Epithelial cell of proximal tubule (primary cell): Measurements from ENCODE around the gene ULK4. TPM values are rescaled to one million over a fixed set of nuclear protein-coding genes. Genes with fewer than 3 reads are reported as not detected.
"Not testable (repeated sequence)": the region's sequence is repeated elsewhere in the genome, so short reads cannot be mapped to it uniquely, and the experiment has no call there.

Source experiments
- DNase-seq: peaks from one replicate; pipeline ENCODE4 v3.0.0-alpha.2; 2011; ENCODE audit warnings: low read depth
- H3K4me3 ChIP-seq: 2 replicates; pipeline ENCODE4 v1.5.1; 2011; ENCODE audit warnings: low read depth, mild to moderate bottlenecking, low read length
- CTCF ChIP-seq: conservative IDR thresholded peaks from 2 replicates; pipeline ENCODE4 v1.5.1; 2012; ENCODE audit warnings: low read depth, mild to moderate bottlenecking, low read length
- total RNA-seq: library from RNA; depleted of rRNA; stranded (reverse); fragments of >200 nt; gene quantifications from 2 replicates; pipeline ENCODE4 v1.2.3, GENCODE V29; 2015

Gene ULK4
- total RNA-seq, 1 donor from 2014 or later, result 2.2 TPM

- no peak overlapping the region for H3K4me3 ChIP-seq
- TF ChIP-seq CTCF, result no peak
- no peak for DNase-seq
These were observed 504.7 kb downstream of the ULK4 start for GRCh38 chr3:41457176-41457575.

DNA sequence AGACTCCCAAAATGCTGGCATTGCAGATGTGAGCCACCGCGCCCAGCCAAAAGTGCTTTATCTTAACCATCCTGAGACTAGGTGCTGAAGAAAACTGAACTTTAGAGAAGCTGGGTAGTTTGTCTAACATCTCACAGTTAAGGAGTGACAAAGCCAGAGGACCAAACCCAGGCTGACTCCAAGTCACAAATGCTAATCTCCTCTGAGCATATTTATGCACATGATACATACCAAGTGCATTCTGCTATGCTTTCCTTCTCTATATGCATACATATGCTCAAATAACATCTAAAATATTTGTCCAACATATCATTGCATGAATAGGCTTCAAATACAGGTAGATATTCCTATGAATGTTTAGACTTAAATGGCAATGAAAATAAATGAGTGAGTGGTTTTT lies 505.7 kb downstream of the ULK4 start:
- no peak for TF ChIP-seq CTCF
- DNase-seq, result no peak
- H3K4me3 ChIP-seq, result no peak overlapping the region

GRCh38 chr3:41453618-41454017 lies 508.3 kb downstream of the ULK4 start:
- H3K4me3 ChIP-seq, DNase-seq: not testable (repeated sequence)

GRCh38 chr3:41450416-41451231 lies 511.3 kb downstream of the ULK4 start:
- DNase-seq, result no peak
- peak; percentile 55 for TF ChIP-seq CTCF
- no peak overlapping the region for H3K4me3 ChIP-seq

DNA sequence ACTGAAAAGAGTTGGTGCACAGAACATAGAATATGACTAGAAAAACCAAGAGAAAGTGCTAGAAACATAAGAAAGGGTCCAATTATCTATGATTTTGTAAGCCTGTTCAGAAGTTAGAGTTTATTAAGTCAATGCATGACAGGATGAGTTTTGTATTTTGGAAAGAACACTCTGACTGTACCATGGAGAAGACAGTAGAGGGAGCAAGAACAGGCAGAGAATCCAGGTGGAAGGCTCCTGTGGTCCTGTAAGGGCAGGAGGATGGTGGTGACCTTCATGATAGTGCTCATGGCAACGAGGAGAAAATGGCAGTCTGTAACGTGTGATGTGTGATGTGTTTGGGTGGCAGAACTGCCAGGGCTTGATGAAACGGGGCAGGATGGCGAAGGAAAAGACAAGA lies 513.5 kb downstream of the ULK4 start:
- peak; percentile 42 for TF ChIP-seq CTCF
- no peak overlapping the region for H3K4me3 ChIP-seq
- no peak for DNase-seq

GRCh38 chr3:41447701-41448100 lies 514.2 kb downstream of the ULK4 start:
- no peak for DNase-seq
- no peak overlapping the region for H3K4me3 ChIP-seq
- no peak for TF ChIP-seq CTCF

DNA sequence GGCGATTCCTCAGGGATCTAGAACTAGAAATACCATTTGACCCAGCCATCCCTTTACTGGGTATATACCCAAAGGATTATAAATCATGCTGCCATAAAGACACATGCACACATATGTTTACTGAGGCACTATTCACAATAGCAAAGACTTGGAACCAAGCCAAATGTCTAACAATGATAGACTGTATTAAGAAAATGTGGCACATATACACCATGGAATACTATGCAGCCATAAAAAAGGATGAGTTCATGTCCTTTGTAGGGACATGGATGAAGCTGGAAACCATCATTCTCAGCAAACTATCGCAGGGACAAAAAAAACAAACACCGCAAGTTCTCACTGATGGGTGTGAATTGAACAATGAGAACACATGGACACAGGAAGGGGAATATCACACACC lies 515.6 kb downstream of the ULK4 start:
- H3K4me3 ChIP-seq, DNase-seq: not testable (repeated sequence)

- no peak for TF ChIP-seq CTCF
- DNase-seq, result no peak
- no peak overlapping the region for H3K4me3 ChIP-seq
These were observed 520.3 kb downstream of the ULK4 start for GRCh38 chr3:41441568-41441967.
